Activated naive CD8-positive, alpha-beta T cell treated with anti-CD3 and anti-CD28 coated beads, Interleukin-2, amount 10 ng/mL, durations not matched to agents 7 days and 5 days (primary cell): ENCODE data around the gene MMAB. TPM values are rescaled to one million over a fixed set of nuclear protein-coding genes. Genes with fewer than 3 reads are reported as not detected.

Experiments
- ATAC-seq: fragments of 150-1000 bp; cut with Tn5 transposase; one replicate; pipeline ENCODE4 v1.10.0; 2021; ENCODE audit warnings: low read depth, moderate library complexity
- POLR2A ChIA-PET: fragments of 350-600 bp; sonication (Branson Sonifier 250); formaldehyde crosslinking; loops from one replicate; lab custom pipeline; 2021; ENCODE audit warnings: antibody characterized with exemption; lab: Charles Lee
- DNase-seq: peaks from one replicate; pipeline ENCODE4 v3.0.0; 2021
- H3K27ac Mint-ChIP-seq: one replicate; pipeline ENCODE4 v1.8.0; 2022; ENCODE audit warnings: mild to moderate bottlenecking, mixed read lengths
- H3K27me3 Mint-ChIP-seq: one replicate; pipeline ENCODE4 v1.8.0; 2022; ENCODE audit warnings: mild to moderate bottlenecking, moderate library complexity, mixed read lengths
- H3K36me3 Mint-ChIP-seq: one replicate; pipeline ENCODE4 v1.8.0; 2021; ENCODE audit warnings: mild to moderate bottlenecking, mixed read lengths
- H3K4me1 Mint-ChIP-seq: one replicate; pipeline ENCODE4 v1.8.0; 2021; ENCODE audit warnings: mixed read lengths
- H3K4me3 Mint-ChIP-seq: one replicate; pipeline ENCODE4 v1.8.0; 2022; ENCODE audit warnings: mild to moderate bottlenecking, moderate library complexity, mixed read lengths
- H3K9me3 Mint-ChIP-seq: one replicate; pipeline ENCODE4 v1.8.0; 2021; ENCODE audit warnings: mixed read lengths
- total RNA-seq, 2 experiments: library from RNA; stranded (reverse); gene quantifications; one replicate each; pipeline ENCODE4 v1.2.3, GENCODE V29; 2021

MMAB gene
- 10 to 100 TPM; 31.8 to 32.4 TPM for total RNA-seq

GRCh38 chr12:109573029-109573913, at the start of gene MMAB, which contains the start of gene MVK:
TSS of gene MMAB (minus strand) at chr12:109573504. CDS start at chr12:109573480, 24 bp downstream.
TSS of gene MVK (plus strand) at chr12:109573794. CDS start at chr12:109574823, 1,029 bp downstream.
- ATAC-seq (peak; percentile 97), DNase-seq (peak; percentile 94)
- peak within 1 kb of the TSS; percentile 92 for H3K4me3 Mint-ChIP-seq
- no peaks in the 10 kb centered on the region for H3K27me3 Mint-ChIP-seq
- POLR2A ChIA-PET, result interaction anchor here (0.6 to 1.3 kb wide), 6 partner anchors 11 to 877 kb away, joined by 3 to 6 read pairs (median 4); partner anchors contain the start of genes FAM222A, KCTD10 and UBE3B
- H3K27ac Mint-ChIP-seq, result peak within 1 kb of the TSS; percentile 94
- peaks cover 25% of the 10 kb centered on the region for H3K4me1 Mint-ChIP-seq
- peaks cover 8% of the 10 kb centered on the region for H3K36me3 Mint-ChIP-seq
- no peaks in the 10 kb centered on the region for H3K9me3 Mint-ChIP-seq

- no peaks in the 10 kb centered on the region for H3K9me3 Mint-ChIP-seq
- H3K4me3 Mint-ChIP-seq, result no peak overlapping the region
- DNase-seq, result no peak
- no peak for ATAC-seq
- H3K27ac Mint-ChIP-seq, result no peak overlapping the region
- POLR2A ChIA-PET, result no interaction called here
- H3K36me3 Mint-ChIP-seq, result no peaks in the 10 kb centered on the region
- peaks cover 29% of the 10 kb centered on the region for H3K27me3 Mint-ChIP-seq
- peaks cover 3% of the 10 kb centered on the region for H3K4me1 Mint-ChIP-seq
These were observed 48.6 kb upstream of the MMAB start for GRCh38 chr12:109621901-109622364.

GRCh38 chr12:109621211-109621694, 47.9 kb upstream of the MMAB start:
- H3K36me3 Mint-ChIP-seq, result no peaks in the 10 kb centered on the region
- no peak overlapping the region for H3K4me3 Mint-ChIP-seq
- peaks cover 30% of the 10 kb centered on the region for H3K27me3 Mint-ChIP-seq
- no peak for DNase-seq
- peaks cover 3% of the 10 kb centered on the region for H3K4me1 Mint-ChIP-seq
- no peak for ATAC-seq
- POLR2A ChIA-PET, result no interaction called here
- no peaks in the 10 kb centered on the region for H3K9me3 Mint-ChIP-seq
- no peak overlapping the region for H3K27ac Mint-ChIP-seq

GRCh38 chr12:109619002-109619604, 45.8 kb upstream of the MMAB start:
- Mint-ChIP-seq H3K27ac (no peak overlapping the region), H3K36me3 (no peaks in the 10 kb centered on the region), H3K4me1 (peaks cover 3% of the 10 kb centered on the region), H3K4me3 (no peak overlapping the region), H3K27me3 (peaks cover 36% of the 10 kb centered on the region), H3K9me3 (no peaks in the 10 kb centered on the region)
- no peak for DNase-seq
- POLR2A ChIA-PET, result no interaction called here
- ATAC-seq, result no peak

GRCh38 chr12:109618082-109618481, 44.8 kb upstream of the MMAB start:
- no peaks in the 10 kb centered on the region for H3K36me3 Mint-ChIP-seq
- peaks cover 3% of the 10 kb centered on the region for H3K4me1 Mint-ChIP-seq
- ATAC-seq, result no peak
- DNase-seq, result no peak
- no peaks in the 10 kb centered on the region for H3K9me3 Mint-ChIP-seq
- H3K4me3 Mint-ChIP-seq, result no peak overlapping the region
- POLR2A ChIA-PET, result no interaction called here
- H3K27me3 Mint-ChIP-seq, result peaks cover 39% of the 10 kb centered on the region
- no peak overlapping the region for H3K27ac Mint-ChIP-seq

- peaks cover 3% of the 10 kb centered on the region for H3K4me1 Mint-ChIP-seq
- H3K27me3 Mint-ChIP-seq, result peaks cover 38% of the 10 kb centered on the region
- POLR2A ChIA-PET, result no interaction called here
- no peaks in the 10 kb centered on the region for H3K9me3 Mint-ChIP-seq
- H3K4me3 Mint-ChIP-seq, result no peak overlapping the region
- ATAC-seq (no peak), DNase-seq (no peak)
- no peaks in the 10 kb centered on the region for H3K36me3 Mint-ChIP-seq
- H3K27ac Mint-ChIP-seq, result no peak overlapping the region
These were observed 44.2 kb upstream of the MMAB start for GRCh38 chr12:109617491-109617890.

GRCh38 chr12:109615556-109616229, 42.4 kb upstream of the MMAB start:
- Mint-ChIP-seq H3K36me3 (no peaks in the 10 kb centered on the region), H3K9me3 (no peaks in the 10 kb centered on the region), H3K4me1 (no peaks in the 10 kb centered on the region), H3K27ac (no peak overlapping the region), H3K27me3 (peaks cover 24% of the 10 kb centered on the region), H3K4me3 (no peak overlapping the region)
- no peak for DNase-seq
- ATAC-seq, result no peak
- POLR2A ChIA-PET, result no interaction called here

- POLR2A ChIA-PET, result no interaction called here
- DNase-seq (no peak), ATAC-seq (no peak)
- Mint-ChIP-seq H3K36me3 (no peaks in the 10 kb centered on the region), H3K9me3 (no peaks in the 10 kb centered on the region), H3K4me3 (no peak overlapping the region), H3K4me1 (no peaks in the 10 kb centered on the region), H3K27ac (no peak overlapping the region), H3K27me3 (peaks cover 33% of the 10 kb centered on the region)
These were observed 40.5 kb upstream of the MMAB start for GRCh38 chr12:109613649-109614455.

GRCh38 chr12:109612975-109613502, 39.7 kb upstream of the MMAB start:
- Mint-ChIP-seq H3K4me3 (no peak overlapping the region), H3K9me3 (no peaks in the 10 kb centered on the region), H3K27me3 (peaks cover 35% of the 10 kb centered on the region), H3K4me1 (no peaks in the 10 kb centered on the region), H3K36me3 (no peaks in the 10 kb centered on the region), H3K27ac (no peak overlapping the region)
- DNase-seq (no peak), ATAC-seq (peak; percentile 30)
- POLR2A ChIA-PET, result no interaction called here

- no peak overlapping the region for H3K27ac Mint-ChIP-seq
- DNase-seq, result no peak
- no peaks in the 10 kb centered on the region for H3K36me3 Mint-ChIP-seq
- H3K4me1 Mint-ChIP-seq, result no peaks in the 10 kb centered on the region
- H3K4me3 Mint-ChIP-seq, result no peak overlapping the region
- ATAC-seq, result no peak
- POLR2A ChIA-PET, result interaction anchor here (0.7 kb wide), 1 partner anchor 295 kb away, joined by 3 read pairs; no protein-coding TSS in a partner anchor
- H3K27me3 Mint-ChIP-seq, result peaks cover 39% of the 10 kb centered on the region
- H3K9me3 Mint-ChIP-seq, result no peaks in the 10 kb centered on the region
These were observed 38.7 kb upstream of the MMAB start for GRCh38 chr12:109612003-109612402.

GRCh38 chr12:109611223-109611622, 37.9 kb upstream of the MMAB start:
- Mint-ChIP-seq H3K4me1 (no peaks in the 10 kb centered on the region), H3K4me3 (no peak overlapping the region), H3K27ac (no peak overlapping the region), H3K27me3 (peaks cover 41% of the 10 kb centered on the region), H3K9me3 (no peaks in the 10 kb centered on the region), H3K36me3 (no peaks in the 10 kb centered on the region)
- DNase-seq (no peak), ATAC-seq (no peak)
- POLR2A ChIA-PET, result no interaction called here

GRCh38 chr12:109610523-109610922, 37.2 kb upstream of the MMAB start:
- no peak overlapping the region for H3K27ac Mint-ChIP-seq
- H3K4me3 Mint-ChIP-seq, result no peak overlapping the region
- H3K9me3 Mint-ChIP-seq, result no peaks in the 10 kb centered on the region
- ATAC-seq (no peak), DNase-seq (no peak)
- H3K4me1 Mint-ChIP-seq, result no peaks in the 10 kb centered on the region
- H3K36me3 Mint-ChIP-seq, result no peaks in the 10 kb centered on the region
- POLR2A ChIA-PET, result no interaction called here
- peaks cover 39% of the 10 kb centered on the region for H3K27me3 Mint-ChIP-seq
